Stimulated activated CD8-positive, alpha-beta memory T cell treated with anti-CD3 and anti-CD28 coated beads, Interleukin-15, amount 100 ng/mL, for 1 hour (primary cell): ENCODE data around the gene NLRP5.
"Not testable (repeated sequence)": the region's sequence is repeated elsewhere in the genome, so short reads cannot be mapped to it uniquely, and the experiment has no call there.

Experiments
- DNase-seq: peaks from one replicate; pipeline ENCODE4 v3.0.0-alpha.2; 2020; ENCODE audit warnings: low read depth

The NLRP5 gene

GRCh38 chr19:56076498-56076897 lies 89.9 kb downstream of the NLRP5 start:
- peak; percentile 10 for DNase-seq

DNA sequence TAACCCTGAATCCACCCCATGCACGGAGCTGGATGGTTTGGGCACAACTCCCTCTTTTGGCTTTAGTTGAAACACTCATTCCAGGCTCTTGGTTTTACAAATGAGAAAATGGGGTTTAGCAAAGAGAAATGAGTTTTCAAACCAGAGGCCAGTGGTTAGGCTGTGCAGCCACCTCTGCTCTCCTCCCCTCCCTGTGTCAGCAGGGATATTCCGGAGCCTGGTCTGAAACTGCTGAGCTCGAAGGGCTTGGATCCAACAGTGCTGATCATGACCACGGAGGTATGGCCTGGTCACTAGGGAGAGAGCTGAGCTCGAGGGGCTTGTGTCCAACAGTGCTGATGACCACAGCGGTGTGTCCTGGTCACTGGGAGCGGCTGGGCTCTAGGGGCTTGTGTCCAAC lies 93.0 kb downstream of the NLRP5 start:
- DNase-seq = no peak

DNA sequence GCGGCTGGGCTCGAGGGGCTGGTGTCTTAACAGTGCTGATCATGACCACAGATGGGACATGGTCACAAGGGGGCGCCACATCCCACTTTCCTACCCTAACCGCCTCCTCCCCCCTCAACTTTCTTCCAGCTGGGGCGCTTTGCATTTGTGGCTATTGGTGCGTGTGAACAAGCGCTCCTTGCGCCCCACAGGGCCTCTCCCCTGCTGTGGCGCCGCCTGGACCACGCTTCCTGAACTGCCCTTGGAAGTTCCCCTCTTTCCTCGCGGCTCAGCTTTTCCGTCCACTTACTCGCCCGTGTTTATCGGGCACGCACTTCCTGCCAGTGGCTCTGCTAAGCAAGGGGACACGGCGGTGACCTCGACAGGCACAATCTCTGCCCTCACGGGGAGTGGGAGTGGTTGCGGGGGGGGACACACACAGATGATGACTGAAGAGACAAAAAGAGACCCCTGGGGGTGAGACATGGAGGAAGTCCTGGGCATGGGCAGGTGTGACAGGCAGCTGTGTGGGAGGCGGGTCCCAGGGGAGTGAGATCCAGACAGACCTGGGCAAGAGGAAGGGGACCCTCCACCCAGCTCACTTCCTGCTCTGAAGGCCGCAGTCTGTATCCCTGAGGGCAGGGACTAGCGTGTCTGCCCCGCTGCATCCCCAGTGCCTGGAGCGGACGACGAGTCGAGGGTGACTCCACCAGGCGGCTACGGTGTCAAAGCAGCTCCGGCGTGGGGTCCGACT lies 94.3 kb downstream of the NLRP5 start:
- DNase-seq = peak; percentile 49

GRCh38 chr19:56083668-56084067 lies 97.1 kb downstream of the NLRP5 start:
- no peak for DNase-seq

GRCh38 chr19:56084835-56085536 lies 98.4 kb downstream of the NLRP5 start:
- DNase-seq = no peak

DNA sequence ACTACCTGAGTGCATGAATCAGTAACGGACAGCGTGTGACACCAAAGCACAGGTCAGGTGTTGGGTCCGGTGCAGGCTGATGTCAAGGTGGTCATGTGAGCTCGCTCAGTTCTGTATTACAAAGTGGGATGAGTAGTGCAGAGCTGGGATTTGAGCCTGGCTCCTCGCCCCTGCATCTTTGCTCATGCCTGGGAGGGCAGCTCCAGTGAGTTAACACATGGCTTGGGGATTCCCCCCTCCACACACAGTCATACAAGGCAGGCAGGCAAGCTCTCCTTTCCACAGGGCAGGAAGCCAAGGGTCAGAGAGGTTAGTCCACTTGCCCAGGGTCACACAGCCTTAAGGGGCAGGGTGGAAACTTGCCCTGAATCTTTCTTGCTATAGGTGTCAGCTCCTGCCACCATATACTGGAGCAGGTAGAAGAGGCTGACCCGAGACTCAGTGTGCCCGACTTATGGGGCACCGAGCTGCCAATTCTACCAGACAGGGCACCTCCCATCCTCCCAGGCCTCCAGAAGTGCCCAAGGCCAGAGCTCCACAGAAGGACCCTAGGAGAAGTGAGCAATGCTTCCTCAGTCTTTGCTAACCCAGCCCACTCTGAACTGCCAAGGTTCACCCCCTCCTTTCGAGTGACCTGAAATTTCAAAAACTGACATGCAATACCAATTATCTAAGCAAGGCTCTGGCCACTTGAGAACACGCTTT lies 99.1 kb downstream of the NLRP5 start:
- DNase-seq = no peak

- no peak for DNase-seq
Measured at GRCh38 chr19:56086671-56087430, 100.3 kb downstream of the NLRP5 start.

GRCh38 chr19:56087647-56088496 lies 101.3 kb downstream of the NLRP5 start:
- DNase-seq = no peak

- DNase-seq = no peak
Measured at GRCh38 chr19:56088497-56089215, 102.1 kb downstream of the NLRP5 start.

GRCh38 chr19:56089344-56089743 lies 102.8 kb downstream of the NLRP5 start:
- DNase-seq = no peak

DNA sequence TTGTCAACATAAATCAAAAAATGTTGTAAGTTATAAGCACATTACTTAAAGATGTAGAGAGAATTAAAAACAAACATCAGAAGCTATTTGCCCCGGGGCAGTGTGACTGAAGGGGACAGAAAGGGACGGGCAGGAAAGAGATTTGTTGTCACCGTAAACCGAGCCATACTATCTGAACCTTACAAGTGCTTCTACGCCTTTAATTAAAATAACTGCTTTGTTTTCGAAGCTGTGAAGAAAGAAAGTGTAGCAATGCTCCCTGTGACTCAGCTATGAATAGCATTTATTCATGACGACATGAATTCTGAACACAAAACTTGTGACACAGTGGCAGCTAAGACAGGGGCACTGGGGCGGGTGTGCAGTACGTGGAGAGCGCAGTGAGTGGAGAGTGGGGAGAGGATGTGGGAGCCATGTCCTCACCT lies 104.5 kb downstream of the NLRP5 start:
- no peak for DNase-seq

- DNase-seq = no peak
Measured at GRCh38 chr19:56091751-56092546, 105.4 kb downstream of the NLRP5 start.

- no peak for DNase-seq
Measured at GRCh38 chr19:56092685-56093631, 106.4 kb downstream of the NLRP5 start.

- DNase-seq = no peak
Measured at GRCh38 chr19:56094449-56094848, 107.9 kb downstream of the NLRP5 start.

- DNase-seq = no peak
Measured at GRCh38 chr19:56096665-56097064, 110.1 kb downstream of the NLRP5 start.

GRCh38 chr19:56097306-56097705 lies 110.7 kb downstream of the NLRP5 start:
- DNase-seq = no peak

GRCh38 chr19:56097776-56098175 lies 111.2 kb downstream of the NLRP5 start:
- DNase-seq = no peak

DNA sequence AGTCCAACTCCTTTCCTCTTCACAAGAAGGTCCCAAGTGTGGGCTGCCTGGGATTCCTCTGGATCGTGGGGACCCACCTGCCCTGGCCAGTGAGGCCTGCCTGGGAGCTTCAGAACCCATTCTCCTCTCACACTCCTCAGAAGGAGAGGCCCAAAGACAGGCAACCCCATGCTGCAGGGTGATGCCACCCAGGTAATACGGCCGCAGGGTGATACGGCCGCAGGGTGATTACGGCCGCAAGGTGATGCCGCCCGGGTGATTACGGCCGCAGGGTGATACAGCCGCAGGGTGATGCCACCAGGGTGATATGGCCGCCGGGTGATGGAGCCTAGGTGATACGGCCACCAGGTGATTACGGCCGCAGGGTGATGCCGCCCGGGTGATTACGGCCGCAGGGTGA lies 111.7 kb downstream of the NLRP5 start:
- not testable (repeated sequence) for DNase-seq
